CD4-positive, CD25-positive, alpha-beta regulatory T cell (primary cell): Measurements from ENCODE around the gene DCUN1D4. TPM values are rescaled to one million over a fixed set of nuclear protein-coding genes. Genes with fewer than 3 reads are reported as not detected.
A peak's percentile ranks its signal among the peaks of the same experiment; 100 is the strongest.

Source experiments
- ATAC-seq, 2 donors: fragments of 150-1000 bp; cut with Tn5 transposase; one replicate each; pipeline ENCODE4 v1.10.0; 2021; ENCODE audit warnings: low read depth in 2 of 2, moderate number of reproducible peaks in 2 of 2, moderate library complexity in 1 of 2
- DNase-seq, 3 donors: peaks; one replicate each; pipeline versions ENCODE4 v3.0.0 to v3.0.0-alpha.2; 2012 to 2022; ENCODE audit warnings: mixed read lengths in 1 of 3
- H3K27ac ChIP-seq: one replicate; pipeline ENCODE4 v1.7.0; 2013; ENCODE audit warnings: mild to moderate bottlenecking, low read length; ENCODE audit not compliant: insufficient read depth, poor library complexity, severe bottlenecking
- H3K27me3 ChIP-seq: one replicate; pipeline ENCODE4 v1.7.0; 2013; ENCODE audit warnings: low read length; ENCODE audit not compliant: control insufficient read depth, insufficient read depth
- H3K36me3 ChIP-seq: one replicate; pipeline ENCODE4 v1.7.0; 2013; ENCODE audit warnings: mild to moderate bottlenecking, low read length, moderate library complexity; ENCODE audit not compliant: control insufficient read depth, insufficient read depth
- H3K4me1 ChIP-seq: 2 replicates; pipeline ENCODE4 v1.7.0; 2013; ENCODE audit warnings: mild to moderate bottlenecking, low read length; ENCODE audit not compliant: insufficient read depth, control insufficient read depth, poor library complexity, severe bottlenecking
- H3K4me3 ChIP-seq: one replicate; pipeline ENCODE4 v1.7.0; 2013; ENCODE audit warnings: low read depth, mild to moderate bottlenecking, low read length, moderate library complexity
- H3K9me3 ChIP-seq, 2 experiments: 1 replicate in 1 of 2; 2 replicates in 1 of 2; pipeline ENCODE4 v1.7.0; 2013; ENCODE audit warnings: low read length in 2 of 2, mild to moderate bottlenecking in 1 of 2, moderate library complexity in 1 of 2; ENCODE audit not compliant: control insufficient read depth in 2 of 2
- H3K27ac Mint-ChIP-seq, 3 donors: one replicate each; pipeline ENCODE4 v1.8.0; 2020 to 2022; ENCODE audit warnings: mild to moderate bottlenecking in 3 of 3, mixed read lengths in 3 of 3, moderate library complexity in 2 of 3
- H3K27me3 Mint-ChIP-seq: one replicate; pipeline ENCODE4 v1.8.0; 2022; ENCODE audit warnings: mild to moderate bottlenecking, mixed read lengths
- H3K36me3 Mint-ChIP-seq: one replicate; pipeline ENCODE4 v1.8.0; 2020; ENCODE audit warnings: mixed read lengths
- H3K4me1 Mint-ChIP-seq, 4 donors: one replicate each; pipeline ENCODE4 v1.8.0; 2020 to 2022; ENCODE audit warnings: mixed read lengths in 4 of 4, mild to moderate bottlenecking in 1 of 4
- H3K4me3 Mint-ChIP-seq, 4 donors: one replicate each; pipeline ENCODE4 v1.8.0; 2020 to 2022; ENCODE audit warnings: mild to moderate bottlenecking in 4 of 4, mixed read lengths in 4 of 4, moderate library complexity in 3 of 4
- H3K9me3 Mint-ChIP-seq, 7 donors: one replicate each; pipeline ENCODE4 v1.8.0; 2020 to 2022; ENCODE audit warnings: mixed read lengths in 7 of 7, mild to moderate bottlenecking in 3 of 7, moderate library complexity in 2 of 7
- polyA plus RNA-seq, 4 donors: library from polyadenylated mRNA; unstranded; fragments of 300-500 nt; fragmentation: Illumina TruSeq; gene quantifications; one replicate each; pipeline ENCODE4 v1.2.3, GENCODE V29; 2021
- total RNA-seq: library from RNA; stranded (reverse); gene quantifications from one replicate; pipeline ENCODE4 v1.2.3, GENCODE V29; 2022

DCUN1D4 gene
- total and polyA plus RNA-seq, 5 donors from 2014 or later = 9.7 to 28.1 (median 17.9) TPM

- H3K9me3 ChIP-seq = no peaks in the 10 kb centered on the region
- peak overlapping the region in 1 of 3 donors; percentile 5 for H3K27ac Mint-ChIP-seq
- H3K4me3 ChIP-seq = no peak overlapping the region
- H3K4me1 ChIP-seq = no peaks in the 10 kb centered on the region
- H3K4me3 Mint-ChIP-seq = no peak overlapping the region
- DNase-seq (no peak), ATAC-seq (no peak)
- H3K9me3 Mint-ChIP-seq = no peaks in the 10 kb centered on the region
- no peak overlapping the region for H3K27ac ChIP-seq
- peaks cover 53% of the 10 kb centered on the region for H3K36me3 Mint-ChIP-seq
- H3K36me3 ChIP-seq = peaks cover 25% of the 10 kb centered on the region
- H3K27me3 Mint-ChIP-seq = no peaks in the 10 kb centered on the region
- no peaks in the 10 kb centered on the region for H3K27me3 ChIP-seq
- H3K4me1 Mint-ChIP-seq = peaks cover 0 to 14% (median 5%) of the 10 kb centered on the region in 4 donors
Measured at GRCh38 chr4:51901363-51901762, 58.4 kb downstream of the DCUN1D4 start.

- Histone ChIP-seq H3K4me1 (no peaks in the 10 kb centered on the region), H3K36me3 (peaks cover 36% of the 10 kb centered on the region), H3K27ac (no peak overlapping the region), H3K27me3 (no peaks in the 10 kb centered on the region), H3K9me3 (no peaks in the 10 kb centered on the region), H3K4me3 (no peak overlapping the region)
- H3K4me1 Mint-ChIP-seq = peaks cover 0 to 5% (median 4%) of the 10 kb centered on the region in 4 donors
- peak overlapping the region in 1 of 3 donors; percentile 21 for H3K27ac Mint-ChIP-seq
- no peaks in the 10 kb centered on the region for H3K27me3 Mint-ChIP-seq
- no peak for ATAC-seq
- no peak overlapping the region for H3K4me3 Mint-ChIP-seq
- peaks cover 46% of the 10 kb centered on the region for H3K36me3 Mint-ChIP-seq
- no peak for DNase-seq
- H3K9me3 Mint-ChIP-seq = no peaks in the 10 kb centered on the region
Measured at GRCh38 chr4:51906167-51906958, 63.4 kb downstream of the DCUN1D4 start.

- Histone ChIP-seq H3K4me3 (no peak overlapping the region), H3K27ac (no peak overlapping the region), H3K4me1 (no peaks in the 10 kb centered on the region), H3K9me3 (no peaks in the 10 kb centered on the region), H3K36me3 (peaks cover 44% of the 10 kb centered on the region), H3K27me3 (no peaks in the 10 kb centered on the region)
- Mint-ChIP-seq H3K27ac (no peak overlapping the region), H3K4me3 (no peak overlapping the region), H3K27me3 (no peaks in the 10 kb centered on the region), H3K4me1 (peaks cover 0 to 5% (median 4%) of the 10 kb centered on the region in 4 donors), H3K9me3 (no peaks in the 10 kb centered on the region), H3K36me3 (peaks cover 49% of the 10 kb centered on the region)
- no peak for DNase-seq
- no peak for ATAC-seq
Measured at GRCh38 chr4:51907006-51907669, 64.2 kb downstream of the DCUN1D4 start.

GRCh38 chr4:51909236-51909703 is 66.3 kb downstream of the DCUN1D4 start:
- no peaks in the 10 kb centered on the region for H3K4me1 ChIP-seq
- H3K27ac ChIP-seq = no peak overlapping the region
- no peak for DNase-seq
- Mint-ChIP-seq H3K36me3 (peaks cover 58% of the 10 kb centered on the region), H3K27ac (no peak overlapping the region), H3K27me3 (no peaks in the 10 kb centered on the region), H3K9me3 (no peaks in the 10 kb centered on the region), H3K4me1 (peaks cover 0 to 4% (median 0%) of the 10 kb centered on the region in 4 donors), H3K4me3 (no peak overlapping the region)
- no peak overlapping the region for H3K4me3 ChIP-seq
- ATAC-seq = no peak
- H3K36me3 ChIP-seq = peaks cover 56% of the 10 kb centered on the region
- H3K27me3 ChIP-seq = no peaks in the 10 kb centered on the region
- H3K9me3 ChIP-seq = no peaks in the 10 kb centered on the region

GRCh38 chr4:51918251-51918650 is 75.3 kb downstream of the DCUN1D4 start:
- no peak for ATAC-seq
- no peaks in the 10 kb centered on the region for H3K27me3 Mint-ChIP-seq
- H3K36me3 Mint-ChIP-seq = peaks cover 24% of the 10 kb centered on the region
- H3K27ac Mint-ChIP-seq = no peak overlapping the region
- H3K4me3 ChIP-seq = no peak overlapping the region
- no peaks in the 10 kb centered on the region for H3K4me1 ChIP-seq
- no peak for DNase-seq
- peaks cover 0 to 6% (median 3%) of the 10 kb centered on the region in 7 donors for H3K9me3 Mint-ChIP-seq
- peaks cover 0 to 1% (median 0%) of the 10 kb centered on the region in 4 donors for H3K4me1 Mint-ChIP-seq
- no peak overlapping the region for H3K27ac ChIP-seq
- H3K27me3 ChIP-seq = no peaks in the 10 kb centered on the region
- no peaks in the 10 kb centered on the region for H3K9me3 ChIP-seq
- peaks cover 21% of the 10 kb centered on the region for H3K36me3 ChIP-seq
- H3K4me3 Mint-ChIP-seq = no peak overlapping the region

- Histone ChIP-seq H3K9me3 (no peaks in the 10 kb centered on the region), H3K27ac (no peak overlapping the region)
Measured at GRCh38 chr4:51923343-51923742, 80.4 kb downstream of the DCUN1D4 start.

GRCh38 chr4:51925307-51925706 is 82.4 kb downstream of the DCUN1D4 start:
- no peaks in the 10 kb centered on the region for H3K27me3 ChIP-seq
- no peak overlapping the region for H3K4me3 ChIP-seq
- Mint-ChIP-seq H3K4me3 (no peak overlapping the region), H3K4me1 (peaks cover 0 to 1% (median 0%) of the 10 kb centered on the region in 4 donors), H3K27me3 (no peaks in the 10 kb centered on the region), H3K9me3 (peaks cover 0 to 3% (median 0%) of the 10 kb centered on the region in 7 donors), H3K27ac (no peak overlapping the region), H3K36me3 (no peaks in the 10 kb centered on the region)
- no peaks in the 10 kb centered on the region for H3K36me3 ChIP-seq
- no peaks in the 10 kb centered on the region for H3K9me3 ChIP-seq
- no peak for ATAC-seq
- no peak for DNase-seq
- no peaks in the 10 kb centered on the region for H3K4me1 ChIP-seq
- H3K27ac ChIP-seq = no peak overlapping the region

More at GRCh38 chr4:51923343-51923742, 80.4 kb downstream of the DCUN1D4 start:
- Mint-ChIP-seq H3K27ac (no peak overlapping the region), H3K4me1 (peaks cover 0 to 1% (median 0%) of the 10 kb centered on the region in 4 donors), H3K27me3 (no peaks in the 10 kb centered on the region), H3K9me3 (peaks cover 0 to 6% (median 0%) of the 10 kb centered on the region in 7 donors), H3K36me3 (no peaks in the 10 kb centered on the region), H3K4me3 (no peak overlapping the region)
- Histone ChIP-seq H3K36me3 (no peaks in the 10 kb centered on the region), H3K27me3 (no peaks in the 10 kb centered on the region), H3K4me3 (no peak overlapping the region), H3K4me1 (no peaks in the 10 kb centered on the region)
- ATAC-seq = no peak
- DNase-seq = no peak
